CD4-positive, CD25-positive, alpha-beta regulatory T cell (primary cell): ENCODE measurements around the gene HPX. TPM values are rescaled to one million over a fixed set of nuclear protein-coding genes. Genes with fewer than 3 reads are reported as not detected.

Experiments used
- ATAC-seq, 2 donors: fragments of 150-1000 bp; cut with Tn5 transposase; one replicate each; pipeline ENCODE4 v1.10.0; 2021; ENCODE audit warnings: low read depth in 2 of 2, moderate number of reproducible peaks in 2 of 2, moderate library complexity in 1 of 2
- DNase-seq, 3 donors: peaks; one replicate each; pipeline versions ENCODE4 v3.0.0 to v3.0.0-alpha.2; 2012 to 2022; ENCODE audit warnings: mixed read lengths in 1 of 3
- H3K27ac ChIP-seq: one replicate; pipeline ENCODE4 v1.7.0; 2013; ENCODE audit warnings: mild to moderate bottlenecking, low read length; ENCODE audit not compliant: insufficient read depth, poor library complexity, severe bottlenecking
- H3K27me3 ChIP-seq: one replicate; pipeline ENCODE4 v1.7.0; 2013; ENCODE audit warnings: low read length; ENCODE audit not compliant: control insufficient read depth, insufficient read depth
- H3K36me3 ChIP-seq: one replicate; pipeline ENCODE4 v1.7.0; 2013; ENCODE audit warnings: mild to moderate bottlenecking, low read length, moderate library complexity; ENCODE audit not compliant: control insufficient read depth, insufficient read depth
- H3K4me1 ChIP-seq: 2 replicates; pipeline ENCODE4 v1.7.0; 2013; ENCODE audit warnings: mild to moderate bottlenecking, low read length; ENCODE audit not compliant: insufficient read depth, control insufficient read depth, poor library complexity, severe bottlenecking
- H3K4me3 ChIP-seq: one replicate; pipeline ENCODE4 v1.7.0; 2013; ENCODE audit warnings: low read depth, mild to moderate bottlenecking, low read length, moderate library complexity
- H3K9me3 ChIP-seq, 2 experiments: 1 replicate in 1 of 2; 2 replicates in 1 of 2; pipeline ENCODE4 v1.7.0; 2013; ENCODE audit warnings: low read length in 2 of 2, mild to moderate bottlenecking in 1 of 2, moderate library complexity in 1 of 2; ENCODE audit not compliant: control insufficient read depth in 2 of 2
- H3K27ac Mint-ChIP-seq, 3 donors: one replicate each; pipeline ENCODE4 v1.8.0; 2020 to 2022; ENCODE audit warnings: mild to moderate bottlenecking in 3 of 3, mixed read lengths in 3 of 3, moderate library complexity in 2 of 3
- H3K27me3 Mint-ChIP-seq: one replicate; pipeline ENCODE4 v1.8.0; 2022; ENCODE audit warnings: mild to moderate bottlenecking, mixed read lengths
- H3K36me3 Mint-ChIP-seq: one replicate; pipeline ENCODE4 v1.8.0; 2020; ENCODE audit warnings: mixed read lengths
- H3K4me1 Mint-ChIP-seq, 4 donors: one replicate each; pipeline ENCODE4 v1.8.0; 2020 to 2022; ENCODE audit warnings: mixed read lengths in 4 of 4, mild to moderate bottlenecking in 1 of 4
- H3K4me3 Mint-ChIP-seq, 4 donors: one replicate each; pipeline ENCODE4 v1.8.0; 2020 to 2022; ENCODE audit warnings: mild to moderate bottlenecking in 4 of 4, mixed read lengths in 4 of 4, moderate library complexity in 3 of 4
- H3K9me3 Mint-ChIP-seq, 7 donors: one replicate each; pipeline ENCODE4 v1.8.0; 2020 to 2022; ENCODE audit warnings: mixed read lengths in 7 of 7, mild to moderate bottlenecking in 3 of 7, moderate library complexity in 2 of 7
- polyA plus RNA-seq, 4 donors: library from polyadenylated mRNA; unstranded; fragments of 300-500 nt; fragmentation: Illumina TruSeq; gene quantifications; one replicate each; pipeline ENCODE4 v1.2.3, GENCODE V29; 2021
- total RNA-seq: library from RNA; stranded (reverse); gene quantifications from one replicate; pipeline ENCODE4 v1.2.3, GENCODE V29; 2022

The HPX gene
- total and polyA plus RNA-seq, 5 donors from 2014 or later: 1.5 TPM; not detected in 4

DNA sequence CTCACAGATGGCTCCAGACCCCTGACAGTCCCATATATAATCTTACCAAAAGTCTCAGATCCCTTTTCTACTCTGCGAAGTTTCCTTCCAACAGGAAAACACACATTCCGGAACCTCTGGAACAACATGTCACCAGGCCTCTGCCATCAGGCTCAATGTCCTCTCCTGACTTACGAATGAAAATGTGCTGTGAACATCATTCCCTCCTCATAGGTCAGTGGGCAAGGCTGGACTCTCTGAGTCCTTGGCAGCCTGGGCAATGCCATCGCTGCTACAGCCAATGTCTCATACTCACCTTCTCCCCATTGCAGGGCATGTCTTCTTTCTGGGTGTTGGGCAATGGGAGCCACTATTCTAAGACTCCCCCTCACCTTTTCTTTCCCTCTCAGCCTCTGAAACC lies 1.7 kb upstream of the HPX start:
- Histone ChIP-seq H3K4me1 (peaks cover 20% of the 10 kb centered on the region), H3K36me3 (no peaks in the 10 kb centered on the region), H3K9me3 (no peaks in the 10 kb centered on the region), H3K4me3 (no peak overlapping the region), H3K27me3 (no peaks in the 10 kb centered on the region), H3K27ac (no peak overlapping the region)
- H3K27ac Mint-ChIP-seq: no peak overlapping the region
- H3K4me1 Mint-ChIP-seq: no peaks in the 10 kb centered on the region
- no peaks in the 10 kb centered on the region for H3K9me3 Mint-ChIP-seq
- ATAC-seq (no peak), DNase-seq (no peak)
- no peaks in the 10 kb centered on the region for H3K27me3 Mint-ChIP-seq
- no peaks in the 10 kb centered on the region for H3K36me3 Mint-ChIP-seq
- H3K4me3 Mint-ChIP-seq: no peak overlapping the region

DNA sequence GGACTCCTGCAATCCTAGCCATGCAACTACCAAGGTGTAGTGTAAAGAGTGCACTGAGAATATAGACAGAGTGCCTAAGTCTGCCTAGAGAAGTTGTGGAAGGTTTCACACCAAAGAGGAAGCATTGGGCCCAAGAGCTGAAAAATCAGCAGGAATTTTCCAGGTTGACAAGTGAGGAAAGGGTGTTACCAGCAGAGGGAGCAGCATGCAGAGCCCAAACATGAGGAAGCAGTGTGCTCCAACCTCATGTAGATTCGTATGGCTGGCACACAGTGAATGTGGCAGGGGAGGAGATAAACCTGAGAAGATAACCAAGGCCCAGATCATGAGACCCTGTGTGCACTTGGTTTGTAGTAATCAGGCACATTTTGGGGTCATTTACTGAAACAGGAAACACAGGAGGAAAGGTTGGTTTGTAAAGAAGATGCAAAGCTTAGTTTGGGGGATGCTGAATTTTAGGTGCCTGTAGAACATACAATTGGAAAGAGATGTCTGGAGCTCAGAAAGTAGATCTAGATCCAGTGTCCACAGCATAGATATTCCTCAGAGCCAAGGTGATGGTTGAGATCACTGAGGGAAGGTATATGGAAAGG lies 1.7 kb downstream of the HPX start:
- no peaks in the 10 kb centered on the region for H3K36me3 ChIP-seq
- H3K9me3 ChIP-seq: no peaks in the 10 kb centered on the region
- no peak overlapping the region for H3K4me3 ChIP-seq
- peaks cover 20% of the 10 kb centered on the region for H3K4me1 ChIP-seq
- no peaks in the 10 kb centered on the region for H3K27me3 ChIP-seq
- Mint-ChIP-seq H3K36me3 (no peaks in the 10 kb centered on the region), H3K27me3 (no peaks in the 10 kb centered on the region), H3K9me3 (no peaks in the 10 kb centered on the region), H3K4me1 (peaks cover 0 to 3% (median under 1%) of the 10 kb centered on the region in 4 donors), H3K27ac (no peak overlapping the region), H3K4me3 (no peak overlapping the region)
- no peak for ATAC-seq
- peak in 2 of 3 donors; percentile 21 to 57 for DNase-seq
- H3K27ac ChIP-seq: no peak overlapping the region

DNA sequence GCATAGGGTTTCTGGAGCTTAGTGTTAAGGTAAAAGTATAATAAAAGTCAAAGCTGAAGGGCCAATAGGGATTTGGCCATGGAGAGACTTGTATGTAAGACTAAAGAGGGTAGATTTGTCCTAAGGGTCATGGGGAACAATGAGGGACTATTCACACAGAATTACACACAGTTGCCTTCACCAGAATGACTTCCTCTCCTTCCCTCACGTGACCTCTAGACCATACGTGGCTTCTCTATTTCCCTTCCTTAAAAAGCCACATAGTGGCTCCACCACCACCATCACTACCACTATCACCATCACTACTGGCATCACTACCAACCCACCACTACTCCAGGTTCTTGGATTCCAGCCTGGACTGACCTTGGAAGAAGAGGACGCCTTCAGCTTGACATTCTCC lies 2.8 kb downstream of the HPX start:
- Mint-ChIP-seq H3K9me3 (no peaks in the 10 kb centered on the region), H3K27me3 (no peaks in the 10 kb centered on the region), H3K36me3 (no peaks in the 10 kb centered on the region), H3K27ac (no peak overlapping the region), H3K4me3 (no peak overlapping the region), H3K4me1 (peaks cover 0 to 5% (median 2%) of the 10 kb centered on the region in 4 donors)
- H3K4me1 ChIP-seq: peaks cover 16% of the 10 kb centered on the region
- H3K4me3 ChIP-seq: no peak overlapping the region
- no peaks in the 10 kb centered on the region for H3K36me3 ChIP-seq
- no peaks in the 10 kb centered on the region for H3K27me3 ChIP-seq
- H3K27ac ChIP-seq: no peak overlapping the region
- ATAC-seq: peak in 1 of 2 donors; percentile 40
- H3K9me3 ChIP-seq: no peaks in the 10 kb centered on the region
- DNase-seq: peak in 1 of 3 donors; percentile 47

DNA sequence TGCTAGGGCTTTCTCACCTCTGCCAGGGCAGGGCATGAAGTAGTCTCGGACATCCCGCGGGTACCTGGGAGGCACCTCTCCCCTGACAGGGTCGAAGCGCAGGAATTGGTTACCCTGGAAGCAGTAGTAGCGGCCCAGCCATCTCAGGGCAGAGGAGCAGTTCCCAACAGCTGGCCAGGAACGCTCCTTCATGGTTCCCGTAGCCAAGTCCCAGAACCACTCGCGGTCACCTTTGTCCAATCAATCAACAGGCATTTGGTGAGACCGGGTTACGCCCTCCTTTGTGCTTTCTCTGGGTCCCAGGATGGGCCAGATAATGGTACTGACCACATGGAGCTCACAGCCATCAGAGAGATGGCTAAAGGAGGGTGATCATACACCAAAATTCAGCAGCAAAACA lies 3.4 kb downstream of the HPX start:
- peaks cover 3% of the 10 kb centered on the region for H3K27me3 Mint-ChIP-seq
- H3K36me3 ChIP-seq: no peaks in the 10 kb centered on the region
- ATAC-seq: no peak
- H3K4me1 ChIP-seq: peaks cover 16% of the 10 kb centered on the region
- H3K4me3 Mint-ChIP-seq: no peak overlapping the region
- no peaks in the 10 kb centered on the region for H3K9me3 ChIP-seq
- DNase-seq: no peak
- H3K36me3 Mint-ChIP-seq: no peaks in the 10 kb centered on the region
- no peaks in the 10 kb centered on the region for H3K27me3 ChIP-seq
- no peaks in the 10 kb centered on the region for H3K9me3 Mint-ChIP-seq
- no peak overlapping the region for H3K27ac ChIP-seq
- no peak overlapping the region for H3K4me3 ChIP-seq
- H3K4me1 Mint-ChIP-seq: peaks cover 0 to 5% (median 2%) of the 10 kb centered on the region in 4 donors
- no peak overlapping the region for H3K27ac Mint-ChIP-seq

- Mint-ChIP-seq H3K4me1 (peaks cover 0 to 7% (median 4%) of the 10 kb centered on the region in 4 donors), H3K27ac (peak overlapping the region in 2 of 3 donors; percentile 36 to 64), H3K4me3 (no peak overlapping the region), H3K36me3 (no peaks in the 10 kb centered on the region), H3K27me3 (peaks cover 4% of the 10 kb centered on the region), H3K9me3 (no peaks in the 10 kb centered on the region)
- DNase-seq (no peak), ATAC-seq (no peak)
- H3K36me3 ChIP-seq: no peaks in the 10 kb centered on the region
- H3K9me3 ChIP-seq: no peaks in the 10 kb centered on the region
- no peak overlapping the region for H3K27ac ChIP-seq
- H3K4me1 ChIP-seq: peaks cover 16% of the 10 kb centered on the region
- H3K27me3 ChIP-seq: no peaks in the 10 kb centered on the region
- no peak overlapping the region for H3K4me3 ChIP-seq
Observed at GRCh38 chr11:6433998-6434660, 6.7 kb downstream of the HPX start.

DNA sequence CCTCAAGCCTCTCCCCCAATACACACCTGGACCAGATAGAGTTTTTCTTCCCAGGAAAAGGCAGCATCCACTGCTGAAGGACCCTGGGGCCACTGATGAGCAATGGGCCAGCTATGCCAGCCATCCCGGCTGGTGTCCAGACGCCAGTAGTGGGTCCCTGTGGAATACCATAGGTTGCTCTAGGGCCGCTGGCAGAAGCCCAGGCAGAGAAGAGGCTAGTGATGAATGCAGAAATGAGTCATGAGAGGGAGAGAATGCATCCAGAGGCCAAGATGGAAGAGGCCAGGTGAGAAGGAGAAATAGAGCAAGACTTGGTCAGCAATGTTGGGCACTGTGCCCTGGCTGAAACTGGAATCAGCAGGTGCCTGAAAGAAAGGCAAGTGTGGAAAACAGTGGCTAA lies 8.9 kb downstream of the HPX start:
- Histone ChIP-seq H3K4me3 (no peak overlapping the region), H3K9me3 (no peaks in the 10 kb centered on the region), H3K4me1 (no peaks in the 10 kb centered on the region), H3K27ac (no peak overlapping the region), H3K27me3 (peaks cover 2% of the 10 kb centered on the region), H3K36me3 (no peaks in the 10 kb centered on the region)
- no peaks in the 10 kb centered on the region for H3K9me3 Mint-ChIP-seq
- DNase-seq (no peak), ATAC-seq (no peak)
- H3K27ac Mint-ChIP-seq: no peak overlapping the region
- H3K4me1 Mint-ChIP-seq: peaks cover 0 to 7% (median 4%) of the 10 kb centered on the region in 4 donors
- no peaks in the 10 kb centered on the region for H3K36me3 Mint-ChIP-seq
- no peak overlapping the region for H3K4me3 Mint-ChIP-seq
- peaks cover 10% of the 10 kb centered on the region for H3K27me3 Mint-ChIP-seq

GRCh38 chr11:6427516-6427915 lies 13.3 kb downstream of the HPX start:
- no peak for ATAC-seq
- Mint-ChIP-seq H3K36me3 (no peaks in the 10 kb centered on the region), H3K9me3 (no peaks in the 10 kb centered on the region), H3K4me1 (peaks cover 0 to 4% (median under 1%) of the 10 kb centered on the region in 4 donors), H3K27ac (peak overlapping the region in 1 of 3 donors; percentile 55), H3K27me3 (peaks cover 37% of the 10 kb centered on the region), H3K4me3 (no peak overlapping the region)
- Histone ChIP-seq H3K4me3 (no peak overlapping the region), H3K27ac (no peak overlapping the region), H3K4me1 (no peaks in the 10 kb centered on the region), H3K36me3 (no peaks in the 10 kb centered on the region), H3K9me3 (no peaks in the 10 kb centered on the region), H3K27me3 (peaks cover 12% of the 10 kb centered on the region)
- DNase-seq: no peak

- Histone ChIP-seq H3K27ac (no peak overlapping the region), H3K9me3 (no peaks in the 10 kb centered on the region), H3K27me3 (peaks cover 15% of the 10 kb centered on the region), H3K36me3 (no peaks in the 10 kb centered on the region), H3K4me3 (no peak overlapping the region), H3K4me1 (peaks cover 27% of the 10 kb centered on the region)
- ATAC-seq (no peak), DNase-seq (no peak)
- Mint-ChIP-seq H3K4me3 (peak overlapping the region; percentile 11 to 90 (median 90)), H3K4me1 (peaks cover 0 to 10% (median 4%) of the 10 kb centered on the region in 4 donors), H3K27me3 (peaks cover 30% of the 10 kb centered on the region), H3K9me3 (peaks cover 0 to 4% (median 0%) of the 10 kb centered on the region in 7 donors), H3K27ac (peak overlapping the region in 2 of 3 donors; percentile 26 to 87), H3K36me3 (peaks cover 4% of the 10 kb centered on the region)
Observed at GRCh38 chr11:6420677-6421076, 20.1 kb downstream of the HPX start.
